WTC11 (cell line): ENCODE data around the gene HID1. TPM values are rescaled to one million over a fixed set of nuclear protein-coding genes. Genes with fewer than 3 reads are reported as not detected.

Source experiments
- ATAC-seq: fragments of 200-7000 bp; cut with Tn5 transposase; 2 replicates; pipeline ENCODE4 v1.10.0; 2021; ENCODE audit warnings: mild to moderate bottlenecking, moderate library complexity
- CTCF ChIA-PET: fragments of 300-600 bp; sonication (Branson Sonifier 250); formaldehyde crosslinking; loops from one replicate; lab custom pipeline; 2021; ENCODE audit warnings: antibody characterized with exemption; lab: Charles Lee
- POLR2A ChIA-PET: fragments of 350-600 bp; sonication (Branson Sonifier 250); formaldehyde crosslinking; loops from one replicate; lab custom pipeline; 2021; ENCODE audit warnings: antibody characterized with exemption; lab: Charles Lee
- DNase-seq: peaks from one replicate; pipeline ENCODE4 v3.0.0; 2021; ENCODE audit warnings: low spot score
- H3K27ac Mint-ChIP-seq: 2 replicates; pipeline ENCODE4 v1.8.0; 2021; ENCODE audit warnings: mixed read lengths
- H3K27me3 Mint-ChIP-seq: 2 replicates; pipeline ENCODE4 v1.8.0; 2021; ENCODE audit warnings: low read depth, mild to moderate bottlenecking, moderate library complexity, mixed read lengths
- H3K36me3 Mint-ChIP-seq: 2 replicates; pipeline ENCODE4 v1.8.0; 2021; ENCODE audit warnings: mixed read lengths
- H3K4me1 Mint-ChIP-seq: 2 replicates; pipeline ENCODE4 v1.8.0; 2022; ENCODE audit warnings: mixed read lengths
- H3K4me3 Mint-ChIP-seq: 2 replicates; pipeline ENCODE4 v1.8.0; 2021; ENCODE audit warnings: mild to moderate bottlenecking, moderate library complexity, mixed read lengths
- H3K9me3 Mint-ChIP-seq: 2 replicates; pipeline ENCODE4 v1.8.0; 2021; ENCODE audit warnings: mixed read lengths
- AR ChIP-seq: fragments of 250-450 bp; sonication (Bioruptor Pico); IDR thresholded peaks from 2 replicates; pipeline ENCODE4 v1.9.0; 2021; ENCODE audit warnings: mild to moderate bottlenecking
- CDX4 ChIP-seq: fragments of 250-450 bp; sonication (Bioruptor Pico); IDR thresholded peaks from 2 replicates; pipeline ENCODE4 v1.9.0; 2021; ENCODE audit warnings: moderate library complexity, mild to moderate bottlenecking, inconsistent platforms, borderline replicate concordance
- CREM ChIP-seq: sonication (generic); formaldehyde crosslinking; IDR thresholded peaks from 2 replicates; pipeline ENCODE4 v1.8.1; 2022; ENCODE audit warnings: mild to moderate bottlenecking, missing genetic modification reagents, moderate library complexity
- CTCF ChIP-seq: fragments of 200-600 bp; IDR thresholded peaks from 2 replicates; pipeline ENCODE4 v1.8.0; 2022; ENCODE audit warnings: antibody characterized with exemption
- E2F4 ChIP-seq: sonication (generic); formaldehyde crosslinking; IDR thresholded peaks from 2 replicates; pipeline ENCODE4 v1.8.1; 2022; ENCODE audit warnings: low read depth, mild to moderate bottlenecking, moderate library complexity, missing genetic modification reagents, borderline replicate concordance
- IRF1 ChIP-seq: sonication (generic); formaldehyde crosslinking; IDR thresholded peaks from 2 replicates; pipeline ENCODE4 v1.8.0; 2023; ENCODE audit warnings: missing genetic modification reagents
- JUN ChIP-seq: sonication (generic); formaldehyde crosslinking; IDR thresholded peaks from 2 replicates; pipeline ENCODE4 v1.8.0; 2023; ENCODE audit warnings: mild to moderate bottlenecking, missing genetic modification reagents
- KAT7 ChIP-seq: sonication (generic); formaldehyde crosslinking; IDR thresholded peaks from 2 replicates; pipeline ENCODE4 v1.8.1; 2023; ENCODE audit warnings: missing genetic modification reagents, mild to moderate bottlenecking, borderline replicate concordance
- NR2C2 ChIP-seq: sonication (generic); formaldehyde crosslinking; IDR thresholded peaks from 2 replicates; pipeline ENCODE4 v1.8.0; 2022; ENCODE audit warnings: mild to moderate bottlenecking, missing genetic modification reagents
- SMAD4 ChIP-seq: sonication (generic); formaldehyde crosslinking; IDR thresholded peaks from 2 replicates; pipeline ENCODE4 v1.8.0; 2022; ENCODE audit warnings: mild to moderate bottlenecking, missing genetic modification reagents
- STAT6 ChIP-seq: sonication (generic); formaldehyde crosslinking; conservative IDR thresholded peaks from 2 replicates; pipeline ENCODE4 v1.8.1; 2023; ENCODE audit warnings: mild to moderate bottlenecking, low read depth, missing genetic modification reagents, moderate library complexity
- TEAD1 ChIP-seq: sonication (generic); formaldehyde crosslinking; IDR thresholded peaks from 2 replicates; pipeline ENCODE4 v1.8.0; 2022; ENCODE audit warnings: mild to moderate bottlenecking, missing genetic modification reagents
- USF2 ChIP-seq: sonication (generic); formaldehyde crosslinking; IDR thresholded peaks from 2 replicates; pipeline ENCODE4 v1.8.1; 2023; ENCODE audit warnings: mild to moderate bottlenecking, missing genetic modification reagents, moderate library complexity
- ZBTB21 ChIP-seq: sonication (generic); formaldehyde crosslinking; IDR thresholded peaks from 2 replicates; pipeline ENCODE4 v1.8.1; 2023; ENCODE audit warnings: mild to moderate bottlenecking, missing genetic modification reagents, borderline replicate concordance
- ZNF671 ChIP-seq: fragments of 250-450 bp; sonication (Bioruptor Pico); IDR thresholded peaks from 2 replicates; pipeline ENCODE4 v1.8.0; 2021; ENCODE audit warnings: mild to moderate bottlenecking
- total RNA-seq: library from RNA; stranded (reverse); gene quantifications from 3 replicates; pipeline ENCODE4 v1.2.3, GENCODE V29; 2021

Gene HID1
- total RNA-seq, 1 experiment from 2014 or later = 16.7 TPM

- no peak overlapping the region for H3K27ac Mint-ChIP-seq
Measured at GRCh38 chr17:74935048-74935447, 37.5 kb downstream of the HID1 start.

DNA sequence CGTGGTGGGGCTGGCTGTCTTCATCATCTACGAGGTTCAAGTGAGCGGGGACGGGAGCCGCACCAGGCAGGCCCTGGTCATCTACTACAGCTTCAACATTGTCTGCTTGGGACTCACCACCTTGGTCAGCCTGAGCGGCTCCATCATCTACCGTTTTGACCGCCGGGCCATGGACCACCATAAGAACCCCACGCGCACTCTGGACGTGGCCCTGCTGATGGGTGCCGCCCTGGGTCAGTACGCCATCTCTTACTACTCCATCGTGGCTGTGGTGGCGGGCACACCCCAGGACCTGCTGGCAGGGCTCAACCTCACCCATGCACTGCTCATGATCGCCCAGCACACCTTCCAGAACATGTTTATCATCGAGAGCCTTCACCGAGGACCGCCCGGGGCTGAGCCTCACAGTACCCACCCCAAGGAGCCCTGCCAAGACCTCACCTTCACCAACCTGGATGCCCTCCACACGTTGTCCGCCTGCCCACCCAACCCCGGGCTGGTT, 42.0 kb downstream of the HID1 start:
- POLR2A ChIA-PET = no interaction called here

More at GRCh38 chr17:74935048-74935447, 37.5 kb downstream of the HID1 start:
- no peak for TF ChIP-seq STAT6 (CRISPR knock-in tag)
- TF ChIP-seq NR2C2 (CRISPR knock-in tag) = no peak
- no peak for TF ChIP-seq ZBTB21 (CRISPR knock-in tag)
- no peak for TF ChIP-seq SMAD4 (CRISPR knock-in tag)
- no peak for TF ChIP-seq AR (CRISPR knock-in tag)
- Mint-ChIP-seq H3K4me1 (peaks cover 2% of the 10 kb centered on the region; the same call in 1 of the 2 replicates), H3K9me3 (no peaks in the 10 kb centered on the region), H3K36me3 (no peaks in the 10 kb centered on the region), H3K27me3 (peaks cover 93% of the 10 kb centered on the region), H3K4me3 (peak overlapping the region; percentile 67)
- DNase-seq (no peak), ATAC-seq (no peak)
- ChIA-PET CTCF (interaction anchor here (0.6 to 2.1 kb wide), 13 partner anchors 9 to 144 kb away, joined by 3 to 18 read pairs (median 4); partner anchors contain the start of genes FADS6, FDXR and OTOP2), POLR2A (no interaction called here)

DNA sequence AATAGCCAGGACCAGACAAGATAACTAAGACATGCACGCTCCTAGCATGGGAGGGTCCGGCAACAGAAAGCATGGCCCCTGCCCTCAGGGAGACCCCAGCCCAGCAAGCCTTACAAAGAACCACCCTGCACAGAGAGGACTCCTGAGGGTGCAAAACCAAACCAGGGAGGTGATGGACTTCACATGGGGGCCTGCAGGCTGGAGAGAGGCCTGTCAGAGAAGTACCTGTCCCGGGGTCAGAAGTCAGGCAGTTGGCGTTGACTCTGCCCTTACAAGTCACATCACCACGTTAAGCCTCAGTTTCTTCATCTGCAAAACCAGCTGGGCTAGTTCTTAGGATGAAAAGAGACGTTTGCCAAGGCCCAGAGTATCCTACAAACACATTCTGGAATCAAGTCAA, 43.8 kb downstream of the HID1 start:
- Mint-ChIP-seq H3K27me3 (peaks cover 91% of the 10 kb centered on the region), H3K9me3 (no peaks in the 10 kb centered on the region), H3K27ac (no peak overlapping the region), H3K4me3 (no peak overlapping the region), H3K4me1 (no peaks in the 10 kb centered on the region; the same call in 1 of the 2 replicates), H3K36me3 (no peaks in the 10 kb centered on the region)
- TF ChIP-seq TEAD1 (no peak), ZNF671 (CRISPR knock-in tag) (no peak), E2F4 (CRISPR knock-in tag) (no peak), JUN (no peak), USF2 (CRISPR knock-in tag) (no peak), IRF1 (CRISPR knock-in tag) (no peak), CDX4 (no peak), CREM (CRISPR knock-in tag) (no peak), CTCF (no peak), SMAD4 (CRISPR knock-in tag) (no peak), KAT7 (CRISPR knock-in tag) (no peak)
- CTCF ChIA-PET = interaction anchor here (1.1 to 1.8 kb wide), 2 partner anchors 29 to 32 kb away, joined by 3 to 9 read pairs; no protein-coding TSS in a partner anchor
- POLR2A ChIA-PET = no interaction called here
- DNase-seq = peak; percentile 6
- no peak for ATAC-seq

More for the DNA sequence above, 42.0 kb downstream of the HID1 start:
- Mint-ChIP-seq H3K4me3 (no peak overlapping the region), H3K27ac (no peak overlapping the region), H3K9me3 (no peaks in the 10 kb centered on the region), H3K4me1 (no peaks in the 10 kb centered on the region; the same call in 1 of the 2 replicates), H3K27me3 (peaks cover 91% of the 10 kb centered on the region), H3K36me3 (no peaks in the 10 kb centered on the region)
- no peak for TF ChIP-seq KAT7 (CRISPR knock-in tag)
- ATAC-seq (no peak), DNase-seq (peak; percentile 6)
- CTCF ChIA-PET = interaction anchor here (1.1 kb wide), 1 partner anchor 27 kb away, joined by 3 read pairs; no protein-coding TSS in a partner anchor
